ENCODE measurements around the gene FAM171A2. TPM values are rescaled to one million over a fixed set of nuclear protein-coding genes. Genes with fewer than 3 reads are reported as not detected.
A peak's percentile ranks its signal among the peaks of the same experiment; 100 is the strongest.

FAM171A2 gene
- total and polyA plus RNA-seq, 2 of the 4 experiments (the other 2 are of a cell fraction): 3.2 to 5.9 TPM

DNA sequence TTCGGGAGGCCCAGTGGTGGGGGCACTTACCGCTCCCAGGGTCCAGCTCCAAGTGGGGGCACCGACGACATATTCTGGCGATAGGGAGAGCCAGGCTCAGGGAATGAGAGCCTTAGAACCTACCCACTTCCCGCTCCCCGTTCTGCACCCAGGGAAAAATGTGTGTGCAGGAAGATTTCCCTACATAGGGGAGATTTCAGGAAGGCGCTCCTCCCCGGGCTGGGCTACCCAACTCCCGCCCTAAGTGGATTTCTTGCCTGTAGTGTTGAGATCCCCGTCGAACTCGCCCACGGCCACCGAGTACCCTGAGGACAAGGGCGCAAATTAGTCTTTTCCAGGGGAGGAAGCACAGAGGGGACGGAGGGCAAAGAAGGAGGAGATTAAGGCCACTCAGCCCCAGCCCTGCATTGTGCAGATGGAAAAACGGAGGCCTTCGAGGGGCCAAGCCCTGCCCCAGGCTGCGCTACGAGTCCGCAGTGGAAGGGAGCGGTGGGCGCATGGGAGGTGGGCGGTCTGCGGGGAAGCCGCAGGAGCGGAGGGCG is 20.7 kb upstream of the FAM171A2 start:
- ATAC-seq (ENCODE audit: low read depth) (no peak), DNase-seq (no peak)
- no peaks in the 10 kb centered on the region for H3K9me1 ChIP-seq (ENCODE audit: insufficient read depth, low read length)
- no peak overlapping the region for H4K5ac ChIP-seq (ENCODE audit: low read depth, low read length)
- peaks cover 2% of the 10 kb centered on the region; the same call in 1 of the 2 replicates for H3K4me1 ChIP-seq (ENCODE audit: control insufficient read depth, insufficient read depth, low read length)
- WGBS, 2 experiments (ENCODE audit: extremely low coverage in 2 of 2, insufficient read length in 1 of 2): 21% methylated on average over 10 of the region's 29 CpGs; no CpG with 5 or more reads in 1 of the 2 experiments
- H3K27ac ChIP-seq (ENCODE audit: insufficient read depth, low read length): no peak overlapping the region
- no peak overlapping the region for H3K14ac ChIP-seq (replicated peaks; ENCODE audit: low read depth, low read length)
- no peak overlapping the region for H4K91ac ChIP-seq (ENCODE audit: insufficient read depth, low read depth, low read length)
- no peak overlapping the region for H2AK9ac ChIP-seq (replicated peaks; ENCODE audit: low read depth, low read length, poor library complexity)
- no peak overlapping the region for H4K8ac ChIP-seq (ENCODE audit: low read depth in 2 of 2, low read length in 2 of 2)
- H3K9ac ChIP-seq (ENCODE audit: low read depth, low read length): no peak overlapping the region
- in situ Hi-C loops (cut with MboI; ENCODE audit: low sequenced_read_pairs): no loop called here
- H3K9me3 ChIP-seq (ENCODE audit: control insufficient read depth, insufficient read depth, low read length): no peaks in the 10 kb centered on the region; the same call in 1 of the 2 replicates
- H3K18ac ChIP-seq (ENCODE audit: low read depth, low read length): no peak overlapping the region
- H3K4me3 ChIP-seq (ENCODE audit: insufficient read depth, low read depth, low read length): no peak overlapping the region
- no peak overlapping the region for H3K56ac ChIP-seq (ENCODE audit: extremely low read depth, insufficient read depth, low read length)
- ChIA-PET CTCF (interaction anchor here (1.0 kb wide), 1 partner anchor 9 kb away, joined by 3 read pairs; no protein-coding TSS in a partner anchor), POLR2A (ENCODE audit: unreplicated experiment) (no interaction called here)
- H3K27me3 ChIP-seq (ENCODE audit: control insufficient read depth, insufficient read depth, low read length): peaks cover 36% of the 10 kb centered on the region
- H2AK5ac ChIP-seq (ENCODE audit: low read depth, low read length): no peak overlapping the region
- peak overlapping the region; percentile 85 for H2AFZ ChIP-seq (replicated peaks; ENCODE audit: low read length, poor library complexity)
- no peak overlapping the region; the same call in 1 of the 2 replicates for H3K4me2 ChIP-seq (ENCODE audit: low read depth, low read length)
- H3K36me3 ChIP-seq (ENCODE audit: control insufficient read depth, insufficient read depth, low read length): no peaks in the 10 kb centered on the region
- TF ChIP-seq NFE2L2 (IDR thresholded peaks at IDR 0.05; ENCODE audit: low read depth, low read length) (no peak), RFX5 (IDR thresholded peaks at IDR 0.05; ENCODE audit: low read depth, low read length) (no peak), MXI1 (IDR thresholded peaks at IDR 0.05; ENCODE audit: borderline replicate concordance, low read depth, low read length) (no peak), SMC3 (IDR thresholded peaks at IDR 0.05; ENCODE audit: low read depth, low read length) (no peak), MAFK (IDR thresholded peaks at IDR 0.05; ENCODE audit: low read depth, low read length) (no peak)
- TF ChIP-seq, protein P1, sequence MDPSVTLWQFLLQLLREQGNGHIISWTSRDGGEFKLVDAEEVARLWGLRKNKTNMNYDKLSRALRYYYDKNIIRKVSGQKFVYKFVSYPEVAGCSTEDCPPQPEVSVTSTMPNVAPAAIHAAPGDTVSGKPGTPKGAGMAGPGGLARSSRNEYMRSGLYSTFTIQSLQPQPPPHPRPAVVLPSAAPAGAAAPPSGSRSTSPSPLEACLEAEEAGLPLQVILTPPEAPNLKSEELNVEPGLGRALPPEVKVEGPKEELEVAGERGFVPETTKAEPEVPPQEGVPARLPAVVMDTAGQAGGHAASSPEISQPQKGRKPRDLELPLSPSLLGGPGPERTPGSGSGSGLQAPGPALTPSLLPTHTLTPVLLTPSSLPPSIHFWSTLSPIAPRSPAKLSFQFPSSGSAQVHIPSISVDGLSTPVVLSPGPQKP (IDR thresholded peaks at IDR 0.05; ENCODE audit: borderline replicate concordance, low read depth, low read length): no peak
- TF ChIP-seq, protein P2, sequence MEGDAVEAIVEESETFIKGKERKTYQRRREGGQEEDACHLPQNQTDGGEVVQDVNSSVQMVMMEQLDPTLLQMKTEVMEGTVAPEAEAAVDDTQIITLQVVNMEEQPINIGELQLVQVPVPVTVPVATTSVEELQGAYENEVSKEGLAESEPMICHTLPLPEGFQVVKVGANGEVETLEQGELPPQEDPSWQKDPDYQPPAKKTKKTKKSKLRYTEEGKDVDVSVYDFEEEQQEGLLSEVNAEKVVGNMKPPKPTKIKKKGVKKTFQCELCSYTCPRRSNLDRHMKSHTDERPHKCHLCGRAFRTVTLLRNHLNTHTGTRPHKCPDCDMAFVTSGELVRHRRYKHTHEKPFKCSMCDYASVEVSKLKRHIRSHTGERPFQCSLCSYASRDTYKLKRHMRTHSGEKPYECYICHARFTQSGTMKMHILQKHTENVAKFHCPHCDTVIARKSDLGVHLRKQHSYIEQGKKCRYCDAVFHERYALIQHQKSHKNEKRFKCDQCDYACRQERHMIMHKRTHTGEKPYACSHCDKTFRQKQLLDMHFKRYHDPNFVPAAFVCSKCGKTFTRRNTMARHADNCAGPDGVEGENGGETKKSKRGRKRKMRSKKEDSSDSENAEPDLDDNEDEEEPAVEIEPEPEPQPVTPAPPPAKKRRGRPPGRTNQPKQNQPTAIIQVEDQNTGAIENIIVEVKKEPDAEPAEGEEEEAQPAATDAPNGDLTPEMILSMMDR (conservative IDR thresholded peaks at IDR 0.05; ENCODE audit: low read depth, low read length): no peak
- no peak overlapping the region for H2BK20ac ChIP-seq (ENCODE audit: low read depth, low read length)
- no peak overlapping the region for H3K23ac ChIP-seq (ENCODE audit: low read depth, low read length)
- no peak overlapping the region for H2BK5ac ChIP-seq (ENCODE audit: low read depth, low read length, poor library complexity, severe bottlenecking)
- no peak overlapping the region for H3K4ac ChIP-seq (ENCODE audit: low read depth, low read length)
- dilution Hi-C loops (cut with HindIII; ENCODE audit: low sequenced_read_pairs, unreplicated experiment): no loop called here
- 0 out of 2 replicates have a peak, but pooled peaks cover 3% of the 10 kb centered on the region for H4K20me1 ChIP-seq (ENCODE audit: insufficient read depth, low read length)
- intact Hi-C loops (cut with micrococcal nuclease): no loop called here
- H2BK120ac ChIP-seq (ENCODE audit: low read depth, low read length): no peak overlapping the region
- no TSS peak for BruUV-seq (replicated peaks)
- H2BK15ac ChIP-seq (ENCODE audit: low read depth, low read length): no peak overlapping the region
- H3K79me1 ChIP-seq (ENCODE audit: low read depth in 1 of 2, low read length in 2 of 2): no peaks in the 10 kb centered on the region

Measured in IMR-90 (cell line).